Heart right ventricle (tissue), 16 donors: ENCODE data around the gene ANKFN1. TPM values are rescaled to one million over a fixed set of nuclear protein-coding genes. Genes with fewer than 3 reads are reported as not detected.

Source experiments
- ATAC-seq, 8 donors: fragments of 200-7000 bp; cut with Tn5 transposase; one replicate each; pipeline ENCODE4 v1.9.1; 2020; ENCODE audit warnings: mild to moderate bottlenecking in 8 of 8, moderate library complexity in 8 of 8, moderate number of reproducible peaks in 1 of 8
- DNase-seq, 2 donors: peaks; one replicate each; pipeline ENCODE4 v3.0.0-alpha.2; 2020
- H3K27ac ChIP-seq, 10 donors: fragments of 200-600 bp; sonication (generic) in 2 of 10; one replicate each; pipeline versions ENCODE4 v1.5.0 to v1.8.0; 2020 to 2022; ENCODE audit warnings: mild to moderate bottlenecking in 3 of 10
- H3K27me3 ChIP-seq, 7 donors: fragments of 200-600 bp; one replicate each; pipeline ENCODE4 v1.8.0; 2021 to 2022; ENCODE audit warnings: mild to moderate bottlenecking in 2 of 7
- H3K36me3 ChIP-seq, 9 donors: fragments of 200-600 bp; sonication (generic) in 1 of 9; one replicate each; pipeline versions ENCODE4 v1.5.0 to v1.8.0; 2020 to 2022; ENCODE audit warnings: mild to moderate bottlenecking in 2 of 9
- H3K4me1 ChIP-seq, 9 donors: fragments of 200-600 bp; sonication (generic) in 1 of 9; one replicate each; pipeline versions ENCODE4 v1.5.0 to v1.8.0; 2020 to 2022; ENCODE audit warnings: mild to moderate bottlenecking in 4 of 9
- H3K4me3 ChIP-seq, 10 donors: fragments of 200-600 bp; sonication (generic) in 2 of 10; one replicate each; pipeline versions ENCODE4 v1.5.0 to v1.8.0; 2020 to 2022; ENCODE audit warnings: mild to moderate bottlenecking in 7 of 10, moderate library complexity in 2 of 10
- H3K9me3 ChIP-seq, 11 donors: fragments of 200-600 bp in 10 of 11; sonication (generic) in 2 of 11; one replicate each; pipeline versions ENCODE4 v1.5.0 to v1.8.0; 2013 to 2022; ENCODE audit warnings: mild to moderate bottlenecking in 2 of 11, control low read depth in 1 of 11, moderate library complexity in 1 of 11
- CTCF ChIP-seq, 9 donors: fragments of 200-600 bp; sonication (generic) in 2 of 9; IDR thresholded peaks; one replicate each; pipeline versions ENCODE4 v1.5.0 to v1.8.0; 2021 to 2022; ENCODE audit warnings: antibody characterized with exemption in 9 of 9, mild to moderate bottlenecking in 5 of 9, moderate library complexity in 1 of 9
- WGBS, 2 donors: extraction: QIAGEN DNeasy Blood & Tissue Kit; methylation state at CpG; one replicate each; pipeline ENCODE4 v1.1.7; 2013; ENCODE audit warnings: inconsistent platforms in 1 of 2; 5-methylcytosine and 5-hydroxymethylcytosine counted together
- intact Hi-C, 10 donors: fragments of 100-400 bp; cut with DNase I; formaldehyde crosslinking; loops; one replicate each; pipeline versions ENCODE4 v1.11.1 to v1.14.2; 2022
- polyA plus RNA-seq, 2 donors: library from polyadenylated mRNA; stranded (reverse); fragments of 200-250 nt; gene quantifications; one replicate each; pipeline ENCODE4 v1.2.3, GENCODE V29; 2013
- total RNA-seq, 10 donors: library from RNA; stranded (reverse); fragmentation: NEBNext Ultra II Directional in 3 of 10; extraction: Animal tissue kit (Norgen Biotek cat#: 25700) in 3 of 10; gene quantifications; one replicate each; pipeline versions ENCODE4 v1.2.1 to v1.2.4, GENCODE V29; 2021 to 2023
- donor health status: Arrhythmogenic right ventricular cardiomyopathy.
- donor health status: ischemic (EF 13 %, LVEDD 7.1; RV severe dilation, severe dysfunction).
- donor health status: healthy with polysubstance abuse.
- donor health status: DM: no; HTN: yes; CAD: no.
- donor health status: DM: no; HTN: no; CAD: no.
- donor health status: ischemic (EF 25% LVEDD 6.9; RV normal size, moderate dysfunction).
- donor health status: ischemic (EF 25% LVEDD 5.7; RV mildly dilated, moderate dysfunction).
- donor health status: healthy.
- donor health status: DM: yes; HTN: yes; CAD: no.
- donor health status: Ischemic cardiomyopathy.
- donor health status: ischemic (EF 35%, LVEDD 5.7; RV mildly dilated, moderate dysfunction).
- donor health status: nonischemic (EF 11% LVEDD 7.7; RV severe dilation, severe dysfunction).
- donor health status: DM: yes; HTN: yes; CAD: no.
- donor health status: PGD.
- donor health status: ischemic (EF 29% LVEDD 5.4; RV normal size, mild dysfunction).
- donor health status: nonischemic (EF 23%, LVEDD 6.1; RV moderate dilation, normal function).

ANKFN1 gene
- total and polyA plus RNA-seq, 12 donors, result 0.01 to 0.38 TPM; not detected in 10

DNA sequence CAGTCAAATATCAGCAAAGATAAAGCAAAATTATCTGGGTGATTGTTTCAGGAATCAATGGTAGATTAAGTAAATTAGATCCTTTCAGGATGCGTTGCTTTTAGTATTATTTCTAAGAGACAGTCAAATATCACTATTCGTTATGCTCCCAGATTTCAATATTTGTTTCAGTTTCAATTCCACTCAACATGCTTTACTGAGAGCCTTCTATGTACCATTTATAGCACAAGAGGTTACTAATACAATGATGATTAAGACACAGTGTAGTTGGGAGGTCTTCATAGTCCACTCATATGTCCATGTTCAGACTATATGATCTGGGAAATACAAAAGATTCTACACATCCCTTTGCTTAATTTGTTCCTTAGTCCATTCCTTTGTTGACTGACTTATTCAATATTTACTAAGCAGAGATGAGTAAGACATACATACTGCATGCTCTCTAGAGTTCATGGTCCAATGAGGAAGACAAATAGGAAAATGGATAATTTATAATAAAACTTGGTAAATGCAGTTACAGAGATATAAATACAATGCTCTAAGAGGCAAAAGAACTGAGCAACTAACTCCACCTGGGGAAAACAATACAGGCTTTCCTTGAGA is 352.0 kb downstream of the ANKFN1 start:
- H3K4me1 ChIP-seq, result no peaks in the 10 kb centered on the region
- TF ChIP-seq CTCF (IDR thresholded peaks at IDR 0.05), result no peak
- H3K9me3 ChIP-seq, result no peaks in the 10 kb centered on the region
- no peak overlapping the region for H3K27ac ChIP-seq
- no peak overlapping the region for H3K4me3 ChIP-seq
- peaks cover 0 to 6% (median 0%) of the 10 kb centered on the region in 7 donors for H3K27me3 ChIP-seq
- 87 to 92% methylated on average over 2 of the region's 2 CpGs for WGBS, 2 donors
- ATAC-seq (no peak), DNase-seq (no peak)
- intact Hi-C loops, result no loop called here
- no peaks in the 10 kb centered on the region for H3K36me3 ChIP-seq

DNA sequence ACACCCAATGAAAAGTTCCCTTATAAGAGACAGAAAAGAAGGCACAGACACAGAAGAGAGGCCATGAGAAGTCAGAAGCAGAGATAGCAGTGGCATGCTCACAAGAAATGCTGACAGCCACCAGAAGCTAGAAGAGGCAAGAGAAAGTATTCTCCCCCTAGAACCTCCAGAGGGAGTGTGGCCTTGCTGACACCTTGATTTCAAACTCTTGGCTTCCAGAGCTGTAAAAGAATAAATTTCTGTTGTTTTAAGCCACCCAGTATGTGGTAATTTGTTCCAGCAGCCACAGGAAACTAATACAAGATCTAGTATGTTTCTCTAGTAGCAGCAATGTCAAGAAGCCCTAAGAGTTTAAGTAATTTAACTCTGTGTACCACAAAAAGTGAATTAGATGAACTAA is 353.1 kb downstream of the ANKFN1 start:
- ATAC-seq, result no peak
- intact Hi-C loops, result no loop called here

DNA sequence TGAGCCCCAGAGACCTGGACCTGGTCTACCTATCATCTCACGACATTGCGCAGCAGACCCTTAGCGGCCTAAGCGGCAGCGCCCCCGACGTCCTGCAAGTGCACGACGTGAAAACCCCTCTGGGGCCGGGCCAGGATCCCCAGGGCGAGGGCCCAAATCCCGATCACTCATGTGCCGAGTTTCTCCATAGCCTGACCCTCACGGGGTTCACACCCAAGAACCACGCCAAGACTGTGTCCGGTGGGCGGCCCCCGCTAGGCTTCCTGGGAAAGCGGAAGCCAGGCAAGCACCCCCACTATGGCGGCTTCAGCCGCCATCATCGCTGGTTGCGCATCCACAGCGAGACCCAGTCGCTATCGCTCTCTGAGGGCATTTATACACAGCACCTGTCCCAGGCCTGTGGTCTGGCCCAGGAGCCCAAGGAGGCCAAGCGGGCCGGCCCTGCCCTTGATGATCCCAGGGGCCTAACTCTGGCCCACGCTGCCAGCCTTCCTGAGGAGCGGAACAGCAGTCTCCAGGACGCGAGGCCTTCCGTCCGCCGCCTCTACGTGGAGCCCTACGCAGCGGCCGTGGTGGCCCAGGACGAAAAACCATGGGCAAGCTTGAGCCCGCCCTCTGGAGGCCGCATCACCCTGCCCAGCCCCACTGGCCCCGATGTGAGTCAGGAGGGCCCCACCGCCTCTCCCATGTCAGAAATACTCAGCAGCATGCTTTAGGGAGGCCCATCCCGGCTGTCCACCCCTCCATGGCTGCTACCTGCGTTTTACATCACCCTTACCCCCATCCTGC is 357.5 kb downstream of the ANKFN1 start:
- 96 to 97% methylated on average over 46 of the region's 46 CpGs for WGBS, 2 donors
- intact Hi-C loops, result loop anchor here in 1 of 10 donors (10.0 kb wide), 1 partner anchor 204 kb away; no protein-coding TSS in a partner anchor

More for the DNA sequence above, 353.1 kb downstream of the ANKFN1 start:
- H3K9me3 ChIP-seq, result no peaks in the 10 kb centered on the region
- H3K4me1 ChIP-seq, result no peaks in the 10 kb centered on the region
- no peak for DNase-seq
- no peak for TF ChIP-seq CTCF (IDR thresholded peaks at IDR 0.05)
- H3K4me3 ChIP-seq, result no peak overlapping the region
- H3K27me3 ChIP-seq, result peaks cover 0 to 6% (median 0%) of the 10 kb centered on the region in 7 donors
- H3K36me3 ChIP-seq, result no peaks in the 10 kb centered on the region
- H3K27ac ChIP-seq, result no peak overlapping the region

DNA sequence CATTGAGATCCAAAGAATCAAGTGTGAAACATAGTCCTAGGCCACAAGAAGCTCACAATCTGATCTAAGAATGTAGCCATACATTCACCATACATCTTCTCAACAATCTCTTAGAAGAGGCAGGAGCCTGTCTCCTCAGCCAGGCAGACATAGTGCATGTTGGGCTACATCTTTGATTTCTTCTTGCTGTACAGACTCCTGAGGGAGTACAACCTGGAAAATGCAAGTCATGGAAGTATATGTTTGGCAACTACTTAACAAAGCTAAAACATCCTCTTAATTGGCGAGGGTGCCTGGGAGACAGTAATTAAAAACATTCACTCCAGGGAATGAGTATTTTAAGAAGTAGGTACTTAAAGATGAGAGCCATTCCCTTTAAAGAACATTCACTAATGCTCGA is 361.0 kb downstream of the ANKFN1 start:
- no peak for TF ChIP-seq CTCF (IDR thresholded peaks at IDR 0.05)
- Histone ChIP-seq H3K4me3 (no peak overlapping the region), H3K36me3 (no peaks in the 10 kb centered on the region), H3K4me1 (no peaks in the 10 kb centered on the region), H3K27ac (no peak overlapping the region), H3K9me3 (no peaks in the 10 kb centered on the region), H3K27me3 (peaks cover 0 to 13% (median 0%) of the 10 kb centered on the region in 7 donors)
- DNase-seq (no peak), ATAC-seq (no peak)
- intact Hi-C loops, result loop anchor here in 1 of 10 donors (10.0 kb wide), 1 partner anchor 201 kb away; no protein-coding TSS in a partner anchor
- WGBS, 2 donors, result 75% methylated on average over 2 of the region's 2 CpGs

More for the DNA sequence above, 357.5 kb downstream of the ANKFN1 start:
- ATAC-seq, result no peak
- no peak for TF ChIP-seq CTCF (IDR thresholded peaks at IDR 0.05)
- no peaks in the 10 kb centered on the region for H3K9me3 ChIP-seq
- DNase-seq, result no peak
- peaks cover 0 to 8% (median 0%) of the 10 kb centered on the region in 7 donors for H3K27me3 ChIP-seq
- no peaks in the 10 kb centered on the region for H3K36me3 ChIP-seq
- no peaks in the 10 kb centered on the region for H3K4me1 ChIP-seq
- H3K4me3 ChIP-seq, result no peak overlapping the region
- no peak overlapping the region for H3K27ac ChIP-seq
